HG02840 (cell line): ENCODE results near the gene ST3GAL5.
"Not testable (repeated sequence)": the region's sequence is repeated elsewhere in the genome, so short reads cannot be mapped to it uniquely, and the experiment has no call there.

Source experiments
- ATAC-seq: cut with Tn5 transposase; IDR thresholded peaks from one replicate; pipeline ENCODE4 v1.9.1; 2021; ENCODE audit warnings: mild to moderate bottlenecking, moderate library complexity, moderate number of reproducible peaks; ENCODE audit not compliant: unreplicated experiment, low FRiP score

Gene ST3GAL5

DNA sequence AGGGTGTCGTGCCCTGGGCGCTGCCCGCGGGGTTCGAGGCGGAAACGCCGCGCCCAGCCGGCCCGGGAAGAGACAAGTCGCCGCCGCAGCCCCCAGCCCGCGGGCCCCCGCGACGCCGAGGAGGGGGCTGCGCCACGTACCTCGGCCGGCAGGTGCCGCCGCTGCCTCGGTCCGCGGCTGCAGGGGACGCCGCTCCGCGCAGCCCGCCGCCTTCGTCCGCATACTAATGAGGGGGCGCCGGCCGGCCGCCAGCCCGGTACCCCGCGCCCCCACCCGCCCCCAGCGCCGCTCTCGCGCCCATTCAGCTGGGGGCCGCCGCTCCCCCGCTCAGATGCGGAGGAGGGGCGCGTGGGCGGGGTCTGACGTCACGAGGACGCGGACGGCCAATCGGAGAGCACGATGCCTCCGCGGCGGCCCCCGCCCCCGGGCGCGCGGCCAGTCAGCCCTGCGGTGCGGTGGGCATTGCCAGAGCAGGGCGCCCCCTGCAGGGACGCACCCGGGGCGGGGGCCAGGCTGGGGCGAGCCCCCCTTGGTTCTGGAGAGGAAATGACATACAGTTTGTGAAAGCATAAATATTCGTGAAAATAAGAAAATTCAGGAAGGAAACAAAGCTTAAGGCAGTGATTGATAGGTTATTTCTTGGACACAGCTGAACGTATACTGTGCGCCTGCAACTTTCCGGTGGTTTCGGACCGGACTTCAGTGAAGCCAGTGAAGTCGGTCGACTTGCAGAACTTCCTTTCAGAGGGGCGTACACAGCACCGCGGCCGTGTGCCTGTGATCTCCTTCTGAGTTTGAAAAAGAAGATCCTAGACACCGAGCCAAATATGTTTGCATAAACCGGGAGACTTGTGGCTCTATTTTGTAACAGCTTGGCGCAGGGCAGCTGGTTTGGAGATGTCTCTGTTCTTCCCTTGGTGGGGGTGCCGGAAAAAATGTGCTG is at the start of gene ST3GAL5:
ST3GAL5 (minus strand) TSS at position 307 of the 943 bp plus-strand sequence; CDS start at position 222, 85 bp downstream.
- ATAC-seq, result peak; percentile 81

DNA sequence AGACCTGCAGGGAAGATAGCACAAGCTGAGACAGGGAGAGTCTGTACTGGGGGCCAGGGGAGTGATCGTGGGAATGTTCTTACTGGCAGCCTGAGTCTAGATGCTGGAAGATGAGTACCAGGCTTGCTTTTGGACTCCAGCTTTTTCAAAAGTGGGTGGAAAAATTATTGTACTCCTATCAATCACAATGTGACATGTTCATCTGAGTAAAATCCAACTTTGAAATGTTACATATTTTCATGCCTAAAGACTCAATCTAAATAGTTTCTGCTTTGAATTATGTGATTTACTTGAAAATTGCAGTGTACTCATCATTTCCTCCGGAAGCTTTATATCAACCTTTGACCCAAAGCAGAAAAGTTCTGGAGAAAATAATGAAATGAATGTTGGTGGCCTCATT is 49.7 kb upstream of the ST3GAL5 start:
- no peak for ATAC-seq

DNA sequence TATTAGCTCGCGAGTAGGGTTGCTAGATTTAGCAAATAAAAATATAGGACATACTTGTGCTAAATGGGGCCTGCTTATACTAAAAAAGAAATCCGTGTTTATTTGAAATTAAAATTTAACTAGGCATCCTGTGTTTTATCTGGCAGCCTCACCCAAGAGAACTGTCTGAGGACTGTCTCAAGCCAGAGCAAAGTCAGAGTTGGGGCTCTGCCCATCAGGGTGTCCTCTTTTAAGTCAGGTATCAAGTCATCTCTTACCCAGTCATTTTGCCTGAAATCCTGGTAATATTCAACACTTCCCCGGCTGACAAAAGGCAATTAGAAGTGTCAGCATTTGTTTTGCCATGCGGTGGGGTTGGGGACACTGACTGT is 48.3 kb upstream of the ST3GAL5 start:
- no peak for ATAC-seq

DNA sequence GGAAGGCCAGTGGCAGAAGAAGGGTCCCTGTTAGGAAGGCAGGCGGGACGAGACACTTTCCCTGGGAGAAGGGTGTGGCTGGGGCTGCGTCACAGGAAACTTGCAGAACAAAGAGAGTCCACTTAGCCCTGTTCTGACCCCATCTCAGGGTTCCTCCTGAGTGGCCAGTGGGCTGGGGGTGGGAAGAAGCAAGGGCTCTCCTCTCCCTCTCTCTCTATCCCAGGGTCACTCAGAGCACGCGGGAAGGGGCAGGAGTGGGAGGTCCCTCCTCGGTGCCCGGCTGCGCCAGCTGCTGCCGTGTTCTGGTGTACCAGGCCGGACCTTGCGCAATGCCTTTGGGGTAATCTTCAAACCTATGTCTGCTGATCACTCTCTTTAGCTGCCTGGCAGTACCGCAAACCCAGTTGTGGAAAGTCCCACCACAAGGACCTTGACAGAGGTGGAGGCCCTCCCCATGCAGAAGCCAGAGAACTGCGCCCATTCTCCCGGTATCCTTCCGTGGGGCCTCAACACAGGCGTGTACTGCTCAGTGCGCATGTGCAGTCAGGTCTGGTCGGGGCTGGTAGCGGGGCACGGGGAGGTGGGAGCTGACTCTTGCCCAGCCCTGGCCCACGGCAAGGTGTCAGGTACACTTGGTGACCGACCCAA is 47.8 kb upstream of the ST3GAL5 start:
- ATAC-seq, result no peak

- no peak for ATAC-seq
Measured at GRCh38 chr2:85935746-85936208, 47.0 kb upstream of the ST3GAL5 start.

- ATAC-seq, result no peak
Measured at GRCh38 chr2:85935170-85935745, 46.5 kb upstream of the ST3GAL5 start.

DNA sequence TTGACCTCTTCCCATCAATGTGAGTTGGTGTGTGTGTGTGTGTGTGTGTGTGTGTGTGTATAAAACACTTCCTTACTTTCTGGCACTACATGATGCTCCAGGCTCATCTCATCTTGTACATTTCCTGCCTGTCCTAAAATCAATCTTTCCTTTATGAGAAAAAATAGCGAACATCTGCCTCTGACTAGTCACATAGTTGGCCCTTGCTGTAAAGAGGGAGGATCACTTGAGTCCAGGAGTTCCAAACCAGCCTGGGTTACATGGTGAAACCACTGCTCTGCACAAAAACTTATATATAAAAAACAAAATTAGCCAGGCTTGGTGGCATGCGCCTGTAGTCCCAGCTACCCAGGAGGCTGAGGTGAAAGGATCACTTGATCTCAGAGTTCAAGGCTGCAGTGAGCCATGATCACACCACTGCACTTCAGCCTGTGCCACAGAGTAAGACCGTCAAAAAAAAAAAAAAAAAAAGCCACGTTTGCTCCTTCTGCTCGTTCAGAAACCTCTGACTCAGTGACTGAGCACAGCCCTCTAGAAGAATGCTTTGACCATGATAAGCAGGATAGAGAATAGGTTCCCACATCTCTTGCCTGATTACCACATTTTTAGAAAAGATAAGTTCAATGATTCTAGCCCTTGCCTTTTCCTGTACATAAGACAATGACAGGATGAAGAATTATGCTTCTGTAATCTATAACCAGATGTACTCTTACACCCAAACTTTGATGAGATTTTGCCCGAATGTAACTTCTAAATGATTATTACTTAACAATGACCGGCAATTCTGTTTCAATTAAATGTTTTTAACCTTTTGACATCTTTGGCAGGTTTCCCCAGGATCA is 45.2 kb upstream of the ST3GAL5 start:
- ATAC-seq, result no peak

- not testable (repeated sequence) for ATAC-seq
Measured at GRCh38 chr2:85931151-85931550, 42.4 kb upstream of the ST3GAL5 start.

DNA sequence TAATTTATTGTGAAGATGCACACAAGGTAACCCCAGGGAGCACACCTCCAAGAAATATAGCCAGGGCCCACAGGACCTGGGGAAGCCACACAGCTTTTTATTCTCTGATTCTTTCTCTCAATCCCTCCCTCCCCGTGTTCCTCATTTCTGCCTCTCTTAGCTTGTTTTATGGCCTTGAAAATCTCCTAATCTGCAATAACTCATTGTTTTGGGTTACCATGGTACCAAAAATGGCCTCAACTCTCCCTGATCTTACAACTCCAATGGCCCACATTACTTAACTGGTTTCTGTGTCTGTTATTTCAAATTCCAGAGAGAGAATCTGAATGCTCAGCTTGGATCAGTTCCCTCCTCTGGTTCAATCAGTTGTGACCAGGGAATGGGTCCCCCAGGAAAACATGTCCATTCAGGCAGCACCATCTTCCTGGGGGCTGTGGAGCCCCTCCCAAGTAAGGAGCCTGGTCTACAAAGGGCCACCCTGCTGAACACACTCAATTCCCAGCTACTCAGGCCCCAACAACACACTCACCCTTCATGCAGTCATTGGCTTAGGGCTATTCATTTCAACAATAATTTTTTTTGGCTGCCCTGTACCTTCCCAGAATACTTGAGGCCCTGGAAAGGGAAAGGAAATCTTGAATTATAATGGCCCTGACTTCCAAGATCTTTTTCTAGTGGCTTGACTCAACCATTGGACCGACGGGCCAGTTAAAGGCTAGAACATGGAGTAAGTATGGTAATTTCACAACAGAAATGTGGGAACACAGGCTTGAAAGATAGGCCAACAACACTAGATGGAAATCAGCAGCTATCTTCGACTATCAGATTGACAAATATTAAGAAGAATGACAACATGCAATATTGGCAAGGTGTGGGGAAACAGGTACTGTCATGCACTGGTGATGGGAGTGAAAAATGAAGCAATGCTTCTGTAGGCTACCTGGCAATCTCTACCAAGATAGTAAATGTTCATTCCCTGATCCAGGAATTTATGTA is 41.6 kb upstream of the ST3GAL5 start:
- ATAC-seq, result no peak

DNA sequence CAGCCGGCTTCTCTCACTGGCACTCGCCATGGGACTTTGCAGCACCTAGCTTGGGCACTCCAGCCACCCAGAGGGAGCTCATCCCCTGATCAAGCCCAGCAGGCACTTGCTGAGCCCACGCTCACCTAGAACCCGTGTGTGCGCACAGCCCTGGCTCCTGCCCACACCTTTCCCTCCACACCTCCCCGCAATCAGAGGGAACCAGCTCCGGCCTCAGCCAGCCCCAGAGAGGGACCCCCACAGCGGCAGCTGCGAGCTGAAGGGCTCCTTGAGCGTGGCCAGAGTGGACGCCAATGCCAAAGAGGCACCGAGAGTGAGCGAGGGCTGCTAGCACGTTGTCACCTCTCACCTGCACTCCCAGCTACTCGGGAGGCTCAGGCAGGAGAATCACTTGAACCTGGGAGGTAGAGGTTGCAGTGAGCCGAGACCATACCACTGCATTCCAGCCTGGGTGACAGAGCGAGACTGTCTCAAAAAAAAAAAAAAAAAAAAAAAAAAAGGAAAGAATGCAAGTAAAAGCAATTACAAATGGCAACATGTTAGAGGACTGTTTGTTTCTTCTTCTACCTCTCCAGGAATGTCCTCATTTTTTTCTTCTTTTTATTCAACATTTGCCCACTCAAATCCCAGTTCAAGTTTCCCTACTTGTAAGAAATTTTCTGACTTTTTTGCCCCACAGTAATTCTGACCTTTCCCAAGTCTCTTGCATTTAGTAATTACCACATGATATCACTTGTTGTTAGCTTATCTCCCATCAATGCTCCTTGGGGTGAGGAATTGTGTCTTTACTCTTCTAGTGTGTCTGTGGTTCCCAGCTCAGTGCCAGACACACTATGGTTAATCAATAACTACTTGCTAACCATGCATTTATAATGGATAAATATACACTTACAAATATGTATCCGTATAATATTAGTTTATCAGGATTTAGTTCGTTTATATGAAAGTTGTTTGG is 40.6 kb upstream of the ST3GAL5 start:
- ATAC-seq, result no peak

- no peak for ATAC-seq
Measured at GRCh38 chr2:85926931-85927661, 38.3 kb upstream of the ST3GAL5 start.

DNA sequence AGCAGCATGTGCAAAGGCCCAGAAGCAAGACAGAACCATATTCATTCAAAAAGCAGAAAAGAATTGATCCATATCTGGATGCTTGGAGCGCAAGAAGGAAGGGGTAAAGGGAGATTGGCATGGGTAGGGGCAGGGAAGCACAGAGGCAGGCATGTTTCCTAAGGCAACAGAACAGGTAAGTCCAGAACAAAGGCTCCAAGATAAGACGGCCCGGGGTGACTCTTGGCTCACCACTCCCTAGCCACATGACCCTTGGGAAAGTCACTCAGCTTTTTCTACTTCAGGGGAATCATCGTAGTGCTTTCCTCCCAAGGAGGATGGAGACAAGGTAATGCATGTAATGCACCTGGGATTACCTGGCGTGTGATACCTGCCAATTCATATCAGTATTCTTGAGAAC is 37.7 kb upstream of the ST3GAL5 start:
- ATAC-seq, result no peak

- no peak for ATAC-seq
Measured at GRCh38 chr2:85925216-85925671, 36.5 kb upstream of the ST3GAL5 start.

DNA sequence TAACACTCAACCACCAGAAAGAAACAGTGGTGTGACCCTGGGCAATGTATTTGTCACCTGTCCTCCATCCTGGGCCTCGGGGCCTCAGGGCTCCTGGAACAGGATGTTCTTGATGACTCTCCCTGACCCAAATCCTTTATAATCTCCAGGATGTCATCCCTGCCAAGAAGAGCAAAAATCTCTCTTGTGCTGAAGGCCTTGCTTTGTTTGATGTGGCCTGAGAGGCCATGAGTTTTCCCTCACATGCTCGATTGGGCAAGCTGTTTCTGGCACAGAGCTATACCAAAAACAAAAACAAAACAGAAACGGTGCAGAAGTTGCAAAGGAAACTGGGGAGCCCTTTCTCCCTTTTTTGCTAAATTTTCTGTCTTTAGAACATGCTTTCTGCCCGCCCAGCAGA is 35.7 kb upstream of the ST3GAL5 start:
- no peak for ATAC-seq

GRCh38 chr2:85922199-85922598 is 33.4 kb upstream of the ST3GAL5 start:
- ATAC-seq, result no peak

- no peak for ATAC-seq
Measured at GRCh38 chr2:85921659-85922058, 32.9 kb upstream of the ST3GAL5 start.

GRCh38 chr2:85920810-85921545 is 32.2 kb upstream of the ST3GAL5 start:
- no peak for ATAC-seq
